Stomach (tissue), 4 donors: ENCODE results near the gene CENPO.

Experiments
- EP300 ChIP-seq: sonication (generic); formaldehyde crosslinking; IDR thresholded peaks from one replicate; pipeline ENCODE4 v1.6.1; 2017; ENCODE audit warnings: antibody characterized with exemption
- POLR2A ChIP-seq, 4 donors: fragments of 450-650 bp; IDR thresholded peaks; one replicate each; pipeline ENCODE4 v1.6.1; 2016; ENCODE audit warnings: antibody characterized with exemption in 4 of 4, control low read depth in 2 of 4, mild to moderate bottlenecking in 1 of 4, moderate library complexity in 1 of 4
- POLR2AphosphoS5 ChIP-seq, 3 donors: sonication (generic); formaldehyde crosslinking; IDR thresholded peaks; one replicate each; pipeline ENCODE4 v1.6.1; 2016; ENCODE audit warnings: antibody characterized with exemption in 3 of 3
- TF ChIP-seq, protein P1 (sequence below), 7 experiments: fragments of 450-650 bp in 4 of 7; fragments of 200-600 bp in 3 of 7; sonication (generic) in 3 of 7; IDR thresholded peaks; one replicate each; pipeline ENCODE4 v1.5.1; 2016 to 2019; ENCODE audit warnings: antibody characterized with exemption in 7 of 7, control low read depth in 2 of 7, mild to moderate bottlenecking in 1 of 7

DNA sequence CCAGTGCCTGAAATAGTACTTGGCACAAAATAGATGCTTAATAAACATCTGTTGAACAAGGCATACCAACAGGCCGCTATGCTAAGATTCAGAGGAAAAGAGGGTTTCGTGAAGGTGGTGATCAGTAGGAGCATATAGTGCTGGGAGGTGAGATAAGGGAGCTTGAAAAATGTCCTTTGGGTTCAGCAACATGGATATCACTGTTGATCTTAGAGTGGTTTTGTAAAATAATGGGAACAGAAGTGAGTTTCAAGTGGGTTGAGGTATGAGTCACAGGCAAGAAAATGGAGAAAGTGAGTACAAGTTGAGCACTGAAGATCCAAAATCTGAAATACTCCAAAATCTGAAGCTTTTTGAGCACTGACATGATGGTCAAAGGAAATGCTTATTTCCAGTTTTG, 4.4 kb downstream of the CENPO start:
- TF ChIP-seq, protein P1, sequence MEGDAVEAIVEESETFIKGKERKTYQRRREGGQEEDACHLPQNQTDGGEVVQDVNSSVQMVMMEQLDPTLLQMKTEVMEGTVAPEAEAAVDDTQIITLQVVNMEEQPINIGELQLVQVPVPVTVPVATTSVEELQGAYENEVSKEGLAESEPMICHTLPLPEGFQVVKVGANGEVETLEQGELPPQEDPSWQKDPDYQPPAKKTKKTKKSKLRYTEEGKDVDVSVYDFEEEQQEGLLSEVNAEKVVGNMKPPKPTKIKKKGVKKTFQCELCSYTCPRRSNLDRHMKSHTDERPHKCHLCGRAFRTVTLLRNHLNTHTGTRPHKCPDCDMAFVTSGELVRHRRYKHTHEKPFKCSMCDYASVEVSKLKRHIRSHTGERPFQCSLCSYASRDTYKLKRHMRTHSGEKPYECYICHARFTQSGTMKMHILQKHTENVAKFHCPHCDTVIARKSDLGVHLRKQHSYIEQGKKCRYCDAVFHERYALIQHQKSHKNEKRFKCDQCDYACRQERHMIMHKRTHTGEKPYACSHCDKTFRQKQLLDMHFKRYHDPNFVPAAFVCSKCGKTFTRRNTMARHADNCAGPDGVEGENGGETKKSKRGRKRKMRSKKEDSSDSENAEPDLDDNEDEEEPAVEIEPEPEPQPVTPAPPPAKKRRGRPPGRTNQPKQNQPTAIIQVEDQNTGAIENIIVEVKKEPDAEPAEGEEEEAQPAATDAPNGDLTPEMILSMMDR (IDR thresholded peaks at IDR 0.05): no peak
- no peak for TF ChIP-seq POLR2AphosphoS5 (IDR thresholded peaks at IDR 0.05)
- no peak for TF ChIP-seq EP300
- TF ChIP-seq POLR2A (IDR thresholded peaks at IDR 0.05): no peak
